Measurements from ENCODE around the gene PTPMT1.

GRCh38 chr11:47589584-47589976 lies 24.2 kb downstream of the PTPMT1 start:
- TF ChIP-seq CTCF (IDR thresholded peaks at IDR 0.05): no peak
- TF ChIP-seq POLR2A (IDR thresholded peaks at IDR 0.05): no peak

Data from body of pancreas (tissue), 4 donors.